NT2/D1 (cell line): Measurements from ENCODE around the gene HOXB7.
A peak's percentile ranks its signal among the peaks of the same experiment; 100 is the strongest.

ENCODE experiments used
- SUZ12 ChIP-seq: IDR thresholded peaks from 2 replicates; pipeline ENCODE4 v1.6.1; 2011; ENCODE audit not compliant: insufficient read length, insufficient read depth; ENCODE audit errors: extremely low read depth
- YY1 ChIP-seq: IDR thresholded peaks from 2 replicates; pipeline ENCODE4 v1.6.1; 2011; ENCODE audit not compliant: insufficient read length, insufficient read depth
- ZNF274 ChIP-seq: IDR thresholded peaks from 2 replicates; pipeline ENCODE4 v1.6.1; 2011; ENCODE audit warnings: mild to moderate bottlenecking, low read depth, low read length

DNA sequence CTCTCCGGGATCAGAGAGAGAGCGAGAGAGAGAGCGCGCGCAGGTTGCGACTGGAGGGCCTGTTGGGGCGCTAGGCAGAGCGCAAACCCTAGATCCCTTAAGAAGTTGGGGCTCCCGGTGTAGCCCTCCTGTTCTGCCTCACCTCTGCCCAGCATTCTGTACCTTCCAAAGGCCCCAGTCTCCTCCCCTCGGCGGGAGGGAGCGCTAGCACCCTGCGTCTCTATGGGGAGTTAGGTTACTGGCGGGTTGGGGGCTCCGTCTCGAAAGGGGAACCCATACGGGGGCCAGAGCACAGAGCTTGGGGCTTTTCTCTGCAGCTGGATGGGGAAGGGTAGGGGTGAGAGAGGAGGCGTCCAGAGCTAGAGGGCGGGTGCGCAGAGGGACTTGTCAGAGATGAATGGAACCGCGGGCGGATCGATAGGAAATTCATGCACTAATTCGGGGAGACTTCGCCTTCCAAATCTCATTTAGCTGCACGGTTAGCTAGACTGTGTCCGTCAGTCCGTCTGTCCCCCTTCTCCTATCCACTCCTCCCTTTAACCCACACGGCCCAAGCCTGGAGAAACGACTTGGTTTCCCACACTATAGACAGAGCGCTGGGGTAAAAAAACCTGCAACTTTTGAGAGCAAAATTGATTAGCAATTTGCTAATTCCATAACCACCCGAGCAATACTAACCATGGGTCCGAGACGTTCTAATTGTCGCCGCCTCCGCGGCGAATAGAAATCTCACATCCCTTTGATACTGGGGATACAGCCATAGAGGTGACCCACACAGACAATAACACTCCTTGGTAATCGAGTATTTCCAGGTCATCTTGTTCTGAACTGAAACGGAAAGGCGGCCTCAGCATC, 32.0 kb downstream of the HOXB7 start:
- peak; percentile 91 for TF ChIP-seq SUZ12
- no peak for TF ChIP-seq YY1
- TF ChIP-seq ZNF274, result no peak
